HepG2 (cell line): ENCODE measurements around the gene RERG. TPM values are rescaled to one million over a fixed set of nuclear protein-coding genes. Genes with fewer than 3 reads are reported as not detected.

Experiments used
- ATAC-seq: fragments of 200-7000 bp; cut with Tn5 transposase; 3 replicates; pipeline ENCODE4 v1.9.1; 2020; ENCODE audit warnings: mild to moderate bottlenecking, moderate library complexity
- BruUV-seq: library from RNA; stranded (reverse); fragments of 400-500 nt; replicated peaks from 2 replicates; lab custom pipeline; 2021; lab: Mats Ljungman, UMichigan
- CTCF ChIA-PET: fragments of 300-600 bp; formaldehyde crosslinking; extraction: SDS; loops from one replicate; lab custom pipeline; 2021; ENCODE audit warnings: low total read pairs, inconsistent platforms, low intra/inter-chr PET ratio; lab: Yijun Ruan, JAX
- POLR2A ChIA-PET: fragments of 350-600 bp; sonication (Branson Sonifier 250); formaldehyde crosslinking; loops from one replicate; lab custom pipeline; 2020; ENCODE audit warnings: antibody characterized with exemption, inconsistent platforms; lab: Yijun Ruan, JAX
- DNase-seq: peaks from one replicate; pipeline ENCODE4 v3.0.0-alpha.2; 2015; ENCODE audit warnings: low spot score
- FAIRE-seq: peaks from 3 replicates; lab custom pipeline; 2011; peaks lifted over from hg19 to GRCh38; lab: Jason Lieb, UNC
- H2AFZ ChIP-seq: one replicate; pipeline ENCODE4 v1.6.1; 2011; ENCODE audit warnings: low read length, inconsistent platforms
- H3K27ac ChIP-seq: fragments of 300-600 bp; 3 replicates; pipeline ENCODE4 v1.8.0; 2011; ENCODE audit warnings: mixed run types, mild to moderate bottlenecking, mixed read lengths, low read length, inconsistent platforms; ENCODE audit not compliant: insufficient read depth; ENCODE audit errors: extremely low read length
- H3K27me3 ChIP-seq, 2 experiments: fragments of 200-600 bp in 1 of 2; 2 replicates in 1 of 2; 3 replicates in 1 of 2; pipeline versions ENCODE4 v1.6.0 to v1.8.0; 2011; ENCODE audit warnings: low read length in 2 of 2, mild to moderate bottlenecking in 2 of 2, moderate library complexity in 2 of 2, inconsistent platforms in 1 of 2; ENCODE audit not compliant: insufficient read depth in 2 of 2, control insufficient read depth in 1 of 2
- H3K36me3 ChIP-seq, 2 experiments: fragments of 200-600 bp in 1 of 2; replicated peaks in 1 of 2; 2 replicates in 1 of 2; 3 replicates in 1 of 2; pipeline versions ENCODE4 v1.5.1 to v1.8.0; 2011; ENCODE audit warnings: low read length in 2 of 2, inconsistent platforms in 1 of 2; ENCODE audit not compliant: insufficient read depth in 2 of 2, control insufficient read depth in 1 of 2
- H3K4me1 ChIP-seq: 2 replicates; pipeline ENCODE4 v1.5.1; 2012; ENCODE audit warnings: low read length, inconsistent platforms; ENCODE audit not compliant: insufficient read depth
- H3K4me2 ChIP-seq: 2 replicates; pipeline ENCODE4 v1.6.0; 2011; ENCODE audit warnings: low read depth, low read length, inconsistent platforms
- H3K4me3 ChIP-seq, 3 experiments: fragments of 200-600 bp in 1 of 3; sonication (generic), shearing (Covaris generic) in 1 of 3; replicated peaks in 1 of 3; 2 replicates each; pipeline ENCODE4 v1.5.1; 2011 to 2016; ENCODE audit warnings: low read length in 3 of 3, inconsistent platforms in 2 of 3, low read depth in 2 of 3, mild to moderate bottlenecking in 2 of 3, control low read depth in 1 of 3, mixed read lengths in 1 of 3; ENCODE audit not compliant: insufficient read depth in 1 of 3
- H3K79me2 ChIP-seq: one replicate; pipeline ENCODE4 v1.6.1; 2011; ENCODE audit warnings: low read length, inconsistent platforms; ENCODE audit not compliant: insufficient read depth
- H3K9ac ChIP-seq: 2 replicates; pipeline ENCODE4 v1.6.0; 2011; ENCODE audit warnings: mild to moderate bottlenecking, low read depth, low read length, inconsistent platforms; ENCODE audit not compliant: insufficient read depth
- H3K9me3 ChIP-seq: 2 replicates; pipeline ENCODE4 v1.5.1; 2012; ENCODE audit warnings: mild to moderate bottlenecking, low read length
- H4K20me1 ChIP-seq: 2 replicates; pipeline ENCODE4 v1.6.0; 2011; ENCODE audit warnings: inconsistent platforms, mild to moderate bottlenecking, low read length, moderate library complexity; ENCODE audit not compliant: insufficient read depth
- CHCHD3 ChIP-seq: sonication (generic); formaldehyde crosslinking; IDR thresholded peaks from 2 replicates; pipeline ENCODE4 v1.8.0; 2022; ENCODE audit warnings: mild to moderate bottlenecking, missing genetic modification reagents, moderate library complexity
- E2F1 ChIP-seq: sonication (generic); formaldehyde crosslinking; IDR thresholded peaks from 2 replicates; pipeline ENCODE4 v1.5.0; 2020; ENCODE audit warnings: missing genetic modification reagents
- GABPB1 ChIP-seq: IDR thresholded peaks from 2 replicates; pipeline ENCODE4 v1.6.1; 2016; ENCODE audit warnings: mild to moderate bottlenecking, missing genetic modification reagents, moderate library complexity, missing compliant biosample characterization
- HDAC1 ChIP-seq: sonication (generic); formaldehyde crosslinking; IDR thresholded peaks from 2 replicates; pipeline ENCODE4 v1.5.1; 2020; ENCODE audit warnings: mild to moderate bottlenecking, missing genetic modification reagents
- KLF9 ChIP-seq: IDR thresholded peaks from 2 replicates; pipeline ENCODE4 v1.6.1; 2016; ENCODE audit warnings: low read depth
- MAFF ChIP-seq: IDR thresholded peaks from 2 replicates; pipeline ENCODE4 v1.6.1; 2011; ENCODE audit warnings: low read depth, low read length, improper control_type of control experiment
- MAFK ChIP-seq, 2 experiments: IDR thresholded peaks in 1 of 2; conservative IDR thresholded peaks in 1 of 2; 2 replicates each; pipeline ENCODE4 v1.6.1; 2011; ENCODE audit warnings: improper control_type of control experiment in 2 of 2, low read length in 2 of 2
- MTF1 ChIP-seq: sonication (generic); formaldehyde crosslinking; IDR thresholded peaks from 2 replicates; pipeline ENCODE4 v1.5.0; 2020; ENCODE audit warnings: missing genetic modification reagents
- MYNN ChIP-seq: sonication (generic); formaldehyde crosslinking; IDR thresholded peaks from 2 replicates; pipeline ENCODE4 v1.4.0; 2020; ENCODE audit warnings: mild to moderate bottlenecking, low read depth, missing genetic modification reagents
- MYPOP ChIP-seq: sonication (generic); formaldehyde crosslinking; IDR thresholded peaks from 2 replicates; pipeline ENCODE4 v1.8.1; 2023; ENCODE audit warnings: mild to moderate bottlenecking, moderate library complexity, missing genetic modification reagents
- NBN ChIP-seq: fragments of 450-650 bp; conservative IDR thresholded peaks from 2 replicates; pipeline ENCODE4 v1.6.1; 2017
- NR2F1 ChIP-seq, 2 experiments: fragments of 450-650 bp in 1 of 2; formaldehyde crosslinking in 1 of 2; IDR thresholded peaks; 2 replicates each; pipeline versions ENCODE4 v1.5.0 to v1.6.1; 2016 to 2020; ENCODE audit warnings: mild to moderate bottlenecking in 1 of 2, missing compliant biosample characterization in 1 of 2, missing genetic modification reagents in 1 of 2, moderate library complexity in 1 of 2
- NRL ChIP-seq: sonication (generic); formaldehyde crosslinking; IDR thresholded peaks from 2 replicates; pipeline ENCODE4 v1.5.0; 2020; ENCODE audit warnings: missing genetic modification reagents, mild to moderate bottlenecking, moderate library complexity, borderline replicate concordance
- PHF21A ChIP-seq: sonication (generic); formaldehyde crosslinking; IDR thresholded peaks from 2 replicates; pipeline ENCODE4 v1.5.0; 2020; ENCODE audit warnings: mild to moderate bottlenecking, missing genetic modification reagents
- U2AF2 ChIP-seq: fragments of 200-400 bp; formaldehyde crosslinking; IDR thresholded peaks from 2 replicates; pipeline ENCODE4 v1.6.1; 2017; ENCODE audit warnings: low read depth, mild to moderate bottlenecking, low read length
- ZC3H4 ChIP-seq: sonication (generic); formaldehyde crosslinking; IDR thresholded peaks from 2 replicates; pipeline ENCODE4 v1.4.0; 2020; ENCODE audit warnings: missing genetic modification reagents, borderline replicate concordance
- ZNF546 ChIP-seq: sonication (generic); formaldehyde crosslinking; conservative IDR thresholded peaks from 2 replicates; pipeline ENCODE4 v1.8.1; 2023; ENCODE audit warnings: mild to moderate bottlenecking, missing genetic modification reagents
- WGBS: methylation state at CpG from one replicate; pipeline ENCODE4 v1.1.6; 2017; ENCODE audit warnings: low lambda C conversion rate; 5-methylcytosine and 5-hydroxymethylcytosine counted together
- in situ Hi-C: cut with HindIII; loops from 2 replicates; pipeline ENCODE4 v1.10.0; 2017; ENCODE audit warnings: low pct_unique_long_range_greater_than_20kb; ENCODE audit not compliant: extremely low pct_ligation_motif_present
- intact Hi-C: fragments of 100-400 bp; cut with micrococcal nuclease; formaldehyde crosslinking; loops from one replicate; pipeline ENCODE4 v1.10.0; 2022; ENCODE audit not compliant: unreplicated experiment
- polyA plus RNA-seq, 8 experiments: library from polyadenylated mRNA; depleted of rRNA in 3 of 8; stranded (reverse) in 7 of 8; unstranded in 1 of 8; fragments of >200 nt; fragmentation: Illumina TruSeq in 4 of 8; extraction: Trizol in 4 of 8; gene quantifications; 2 replicates each; pipeline versions ENCODE4 v1.2.1 to v1.2.3, GENCODE V29; 2011 to 2016; ENCODE audit warnings: low read depth in 4 of 8, missing spikeins in 1 of 8, mixed read lengths in 1 of 8; ENCODE audit not compliant: insufficient read depth in 1 of 8
- total RNA-seq, 5 experiments: library from RNA; depleted of rRNA; stranded (reverse); fragments of >200 nt; fragmentation: Illumina TruSeq; extraction: Trizol; gene quantifications; 2 replicates each; pipeline ENCODE4 v1.2.3, GENCODE V29; 2016; ENCODE audit warnings: low read depth in 1 of 5

The RERG gene
- total and polyA plus RNA-seq, 2 of the 13 experiments (the other 11 are each of a cell fraction or from before 2014, with no cell fraction given): not detected

GRCh38 chr12:15194456-15195368, 26.5 kb downstream of the RERG start:
- CTCF ChIA-PET: no interaction called here

GRCh38 chr12:15193946-15194345, 27.3 kb downstream of the RERG start:
- ChIA-PET POLR2A (no interaction called here), CTCF (no interaction called here)
- H4K20me1 ChIP-seq: no peaks in the 10 kb centered on the region
- in situ Hi-C loops (no loop called here), intact Hi-C loops (no loop called here)
- no peak overlapping the region for H2AFZ ChIP-seq
- no TSS peak for BruUV-seq
- FAIRE-seq (no peak), ATAC-seq (no peak), DNase-seq (no peak)
- no peak overlapping the region for H3K4me3 ChIP-seq
- H3K27ac ChIP-seq: no peak overlapping the region
- no peaks in the 10 kb centered on the region for H3K27me3 ChIP-seq
- no peak overlapping the region for H3K9ac ChIP-seq
- H3K36me3 ChIP-seq: no peaks in the 10 kb centered on the region
- H3K4me1 ChIP-seq: no peaks in the 10 kb centered on the region
- no peaks in the 10 kb centered on the region for H3K79me2 ChIP-seq
- no peak overlapping the region for H3K4me2 ChIP-seq
- H3K9me3 ChIP-seq: no peaks in the 10 kb centered on the region
- WGBS: 0% methylated on average over 3 of the region's 3 CpGs
- TF ChIP-seq E2F1 (CRISPR knock-in tag) (no peak), MTF1 (CRISPR knock-in tag) (no peak), NR2F1 (CRISPR knock-in tag; IDR thresholded peaks at IDR 0.05) (no peak), MYPOP (no peak), MYNN (CRISPR knock-in tag) (no peak), U2AF2 (no peak), KLF9 (CRISPR knock-in tag) (no peak), NBN (no peak), GABPB1 (CRISPR knock-in tag) (no peak), CHCHD3 (no peak), ZC3H4 (CRISPR knock-in tag) (no peak), ZNF546 (CRISPR knock-in tag) (no peak)

More at GRCh38 chr12:15194456-15195368, 26.5 kb downstream of the RERG start:
- no peaks in the 10 kb centered on the region for H3K36me3 ChIP-seq
- no peaks in the 10 kb centered on the region for H3K9me3 ChIP-seq
- no peaks in the 10 kb centered on the region for H3K79me2 ChIP-seq
- H2AFZ ChIP-seq: no peak overlapping the region
- POLR2A ChIA-PET: no interaction called here
- no peak for DNase-seq
- FAIRE-seq: no peak
- no peak overlapping the region for H3K4me3 ChIP-seq
- no peak overlapping the region for H3K9ac ChIP-seq
- TF ChIP-seq PHF21A (CRISPR knock-in tag): no peak
- TF ChIP-seq MAFK (conservative IDR thresholded peaks at IDR 0.05 in 1 of 2, IDR thresholded peaks at IDR 0.05 in 1 of 2; ENCODE audit: low read length in 2 of 2): peak; percentile 3 to 58; a peak in 2 of 4 replicates
- TF ChIP-seq MAFF: peak; percentile 40
- no peak for TF ChIP-seq NRL (CRISPR knock-in tag)
- TF ChIP-seq HDAC1 (CRISPR knock-in tag): no peak
- TF ChIP-seq, all 625 proteins: peak for 2
- in situ Hi-C loops (no loop called here), intact Hi-C loops (no loop called here)
- no TSS peak for BruUV-seq
- Histone ChIP-seq H3K4me2 (no peak overlapping the region), H3K27me3 (no peaks in the 10 kb centered on the region), H3K27ac (no peak overlapping the region), H3K4me1 (no peaks in the 10 kb centered on the region), H4K20me1 (no peaks in the 10 kb centered on the region)
- ATAC-seq: no peak
- 1% methylated on average over 6 of the region's 6 CpGs for WGBS
